ENCODE data around the gene PCDHGA6.
"Not testable (repeated sequence)": the region's sequence is repeated elsewhere in the genome, so short reads cannot be mapped to it uniquely, and the experiment has no call there.

PCDHGA6 gene

DNA sequence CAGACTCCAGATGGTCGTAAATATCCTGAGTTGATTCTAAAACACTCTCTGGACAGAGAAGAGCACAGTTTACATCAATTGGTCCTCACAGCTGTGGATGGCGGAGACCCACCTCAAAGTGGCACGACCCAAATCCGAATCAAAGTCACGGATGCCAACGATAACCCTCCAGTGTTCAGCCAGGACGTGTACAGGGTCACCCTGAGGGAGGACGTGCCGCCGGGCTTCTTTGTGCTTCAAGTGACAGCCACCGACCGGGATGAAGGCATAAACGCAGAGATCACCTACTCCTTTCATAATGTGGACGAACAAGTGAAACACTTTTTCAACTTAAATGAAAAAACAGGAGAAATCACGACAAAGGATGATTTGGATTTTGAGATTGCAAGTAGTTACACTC, 13.0 kb upstream of the PCDHGA6 start:
- peaks cover 91% of the 10 kb centered on the region for H3K27me3 ChIP-seq (ENCODE audit: insufficient read depth, low read length)
- H3K36me3 ChIP-seq (ENCODE audit: insufficient read depth, low read length), result no peaks in the 10 kb centered on the region
- H3K4me3 ChIP-seq (ENCODE audit: low read depth, low read length), result no peak overlapping the region
- H3K4me1 ChIP-seq (ENCODE audit: control insufficient read depth, insufficient read depth, low read length, unreplicated experiment), result no peaks in the 10 kb centered on the region
- no peaks in the 10 kb centered on the region for H3K79me2 ChIP-seq (ENCODE audit: control insufficient read depth, insufficient read depth, low read length, unreplicated experiment)
- no peak overlapping the region for H3K27ac ChIP-seq (ENCODE audit: low read depth, low read length)
- no peak overlapping the region for H2AFZ ChIP-seq (ENCODE audit: low read length, unreplicated experiment)

DNA sequence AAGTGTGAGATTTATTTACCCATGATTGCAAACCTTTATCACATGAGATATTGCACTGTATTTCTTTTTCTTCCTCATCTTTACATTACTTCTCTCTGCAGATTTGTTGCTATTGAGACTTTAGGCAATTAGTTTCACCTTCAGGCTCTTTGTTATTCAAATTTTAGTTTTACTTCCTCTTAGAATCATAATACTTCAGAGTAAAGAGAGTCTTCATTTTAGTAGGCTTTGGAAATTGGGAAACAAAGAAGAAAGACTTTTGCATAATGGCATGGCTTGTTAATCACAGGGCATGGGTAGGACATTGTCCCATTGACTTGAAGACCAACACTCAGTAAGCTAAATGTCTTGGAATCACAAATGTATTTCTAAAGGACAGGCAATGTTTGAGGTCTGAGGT, 11.0 kb upstream of the PCDHGA6 start:
- Histone ChIP-seq H2AFZ (ENCODE audit: low read length, unreplicated experiment) (no peak overlapping the region), H3K4me3 (ENCODE audit: low read depth, low read length) (no peak overlapping the region), H3K36me3 (ENCODE audit: insufficient read depth, low read length) (no peaks in the 10 kb centered on the region), H3K79me2 (ENCODE audit: control insufficient read depth, insufficient read depth, low read length, unreplicated experiment) (no peaks in the 10 kb centered on the region), H3K27me3 (ENCODE audit: insufficient read depth, low read length) (peaks cover 88% of the 10 kb centered on the region), H3K27ac (ENCODE audit: low read depth, low read length) (no peak overlapping the region), H3K4me1 (ENCODE audit: control insufficient read depth, insufficient read depth, low read length, unreplicated experiment) (no peaks in the 10 kb centered on the region)

DNA sequence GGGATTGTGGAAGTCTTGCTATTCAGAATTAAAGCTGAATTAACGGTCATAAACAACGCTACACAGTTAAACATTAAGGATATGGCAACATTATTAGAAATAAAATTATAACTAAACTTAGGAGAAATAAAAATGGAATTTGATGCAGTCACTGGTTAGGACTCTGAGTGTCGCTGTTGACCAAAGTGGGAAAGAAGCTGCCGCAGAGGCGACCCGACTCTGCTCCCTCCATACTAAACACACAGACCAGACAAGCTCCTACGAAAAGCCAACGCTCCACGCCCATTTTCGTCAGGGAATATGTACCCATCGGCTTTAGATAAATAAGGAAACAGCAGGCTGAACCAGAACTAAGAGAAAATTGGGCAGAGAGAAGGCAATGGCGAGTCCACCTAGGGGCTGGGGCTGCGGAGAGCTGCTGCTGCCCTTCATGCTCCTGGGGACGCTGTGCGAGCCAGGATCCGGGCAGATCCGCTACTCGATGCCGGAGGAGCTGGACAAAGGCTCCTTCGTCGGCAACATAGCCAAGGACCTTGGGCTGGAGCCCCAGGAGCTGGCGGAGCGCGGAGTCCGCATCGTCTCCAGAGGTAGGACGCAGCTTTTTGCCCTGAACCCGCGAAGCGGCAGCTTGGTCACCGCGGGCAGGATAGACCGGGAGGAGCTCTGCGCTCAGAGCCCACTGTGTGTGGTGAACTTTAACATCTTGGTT, 9.6 kb upstream of the PCDHGA6 start, which contains the start of gene PCDHGA5:
Gene PCDHGA5 (plus strand): TSS at position 211 of the 709 bp plus-strand sequence. CDS start 169 bp downstream, at position 380.
- Histone ChIP-seq H2AFZ (ENCODE audit: low read length, unreplicated experiment) (no peak within 1 kb of the TSS), H3K27me3 (ENCODE audit: insufficient read depth, low read length) (peaks cover 88% of the 10 kb centered on the region), H3K27ac (ENCODE audit: low read depth, low read length) (no peak within 1 kb of the TSS), H3K4me1 (ENCODE audit: control insufficient read depth, insufficient read depth, low read length, unreplicated experiment) (no peaks in the 10 kb centered on the region), H3K4me3 (ENCODE audit: low read depth, low read length) (peak within 1 kb of the TSS; percentile 48; the same call in 1 of the 2 replicates), H3K79me2 (ENCODE audit: control insufficient read depth, insufficient read depth, low read length, unreplicated experiment) (no peaks in the 10 kb centered on the region), H3K36me3 (ENCODE audit: insufficient read depth, low read length) (no peaks in the 10 kb centered on the region)

DNA sequence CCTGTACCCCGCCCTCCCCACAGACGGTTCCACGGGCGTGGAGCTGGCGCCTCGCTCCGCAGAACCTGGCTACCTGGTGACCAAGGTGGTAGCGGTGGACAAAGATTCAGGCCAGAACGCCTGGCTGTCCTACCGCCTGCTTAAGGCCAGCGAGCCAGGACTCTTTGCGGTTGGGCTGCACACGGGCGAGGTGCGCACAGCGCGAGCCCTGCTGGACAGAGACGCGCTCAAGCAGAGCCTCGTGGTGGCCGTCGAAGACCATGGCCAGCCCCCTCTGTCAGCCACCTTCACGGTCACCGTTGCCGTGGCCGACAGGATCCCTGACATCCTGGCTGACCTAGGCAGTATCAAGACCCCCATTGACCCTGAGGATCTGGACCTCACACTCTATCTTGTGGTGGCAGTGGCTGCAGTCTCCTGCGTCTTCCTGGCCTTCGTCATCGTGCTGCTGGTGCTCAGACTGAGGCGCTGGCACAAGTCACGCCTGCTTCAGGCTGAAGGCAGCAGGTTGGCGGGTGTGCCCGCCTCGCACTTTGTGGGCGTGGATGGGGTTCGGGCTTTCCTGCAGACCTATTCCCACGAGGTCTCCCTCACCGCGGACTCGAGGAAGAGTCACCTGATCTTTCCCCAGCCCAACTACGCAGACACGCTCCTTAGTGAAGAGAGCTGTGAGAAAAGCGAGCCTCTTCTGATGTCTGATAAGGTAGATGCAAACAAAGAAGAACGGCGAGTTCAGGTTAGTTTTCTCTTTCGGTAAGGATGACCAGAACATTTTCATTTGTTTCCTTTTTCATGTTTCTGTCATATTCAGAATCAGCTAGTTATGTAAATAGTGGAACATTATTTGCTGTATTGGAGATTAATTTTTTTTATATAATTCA, 7.4 kb upstream of the PCDHGA6 start:
- H3K79me2 ChIP-seq (ENCODE audit: control insufficient read depth, insufficient read depth, low read length, unreplicated experiment), result no peaks in the 10 kb centered on the region
- H3K4me3 ChIP-seq (ENCODE audit: low read depth, low read length), result no peak overlapping the region
- H2AFZ ChIP-seq (ENCODE audit: low read length, unreplicated experiment), result no peak overlapping the region

DNA sequence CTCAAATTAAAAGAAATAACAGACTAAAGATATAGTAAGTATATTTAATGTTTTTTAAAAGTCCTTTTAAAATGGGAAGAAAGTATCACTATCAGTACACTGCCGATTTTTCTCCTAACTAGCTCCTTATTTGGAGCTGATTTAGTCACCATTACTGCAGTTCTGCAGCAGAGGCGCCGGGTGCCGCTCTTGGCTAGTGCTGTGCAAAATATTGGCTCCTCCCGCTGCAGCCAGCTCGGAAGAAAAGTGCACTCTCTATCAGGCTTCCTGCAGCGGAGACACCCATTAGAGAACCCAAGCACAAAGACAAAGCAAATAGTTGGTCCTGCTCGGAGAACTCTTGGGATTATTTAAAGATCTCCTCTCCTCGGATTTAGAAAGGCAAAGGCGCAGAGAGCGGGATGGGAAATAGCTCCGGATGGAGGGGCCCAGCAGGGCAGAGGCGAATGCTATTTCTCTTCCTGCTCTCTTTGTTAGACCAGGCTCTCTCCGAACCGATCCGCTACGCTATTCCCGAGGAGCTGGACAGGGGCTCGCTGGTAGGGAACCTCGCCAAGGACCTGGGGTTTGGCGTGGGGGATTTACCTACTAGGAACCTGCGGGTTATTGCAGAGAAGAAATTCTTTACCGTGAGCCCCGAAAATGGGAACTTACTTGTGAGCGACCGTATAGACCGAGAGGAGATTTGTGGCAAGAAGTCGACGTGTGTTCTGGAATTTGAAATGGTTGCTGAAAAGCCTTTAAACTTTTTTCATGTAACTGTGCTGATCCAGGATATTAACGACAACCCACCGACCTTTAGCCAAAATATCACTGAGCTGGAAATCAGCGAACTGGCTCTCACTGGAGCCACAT, 3.5 kb upstream of the PCDHGA6 start, which contains the start of gene PCDHGB3:
Gene PCDHGB3 (plus strand): TSS at position 249 of the 855 bp plus-strand sequence. CDS start 153 bp downstream, at position 402.
- H3K79me2 ChIP-seq (ENCODE audit: control insufficient read depth, insufficient read depth, low read length, unreplicated experiment), result no peaks in the 10 kb centered on the region
- H3K27ac ChIP-seq (ENCODE audit: low read depth, low read length), result no peak within 1 kb of the TSS
- peaks cover 91% of the 10 kb centered on the region for H3K27me3 ChIP-seq (ENCODE audit: insufficient read depth, low read length)
- H3K36me3 ChIP-seq (ENCODE audit: insufficient read depth, low read length), result no peaks in the 10 kb centered on the region
- peak within 1 kb of the TSS; percentile 67 for H3K4me3 ChIP-seq (ENCODE audit: low read depth, low read length)
- peak within 1 kb of the TSS; percentile 59 for H2AFZ ChIP-seq (ENCODE audit: low read length, unreplicated experiment)
- no peaks in the 10 kb centered on the region for H3K4me1 ChIP-seq (ENCODE audit: control insufficient read depth, insufficient read depth, low read length, unreplicated experiment)

More for the DNA sequence above, 7.4 kb upstream of the PCDHGA6 start:
- Histone ChIP-seq H3K27ac (ENCODE audit: low read depth, low read length) (no peak overlapping the region), H3K27me3 (ENCODE audit: insufficient read depth, low read length) (peaks cover 88% of the 10 kb centered on the region), H3K36me3 (ENCODE audit: insufficient read depth, low read length) (no peaks in the 10 kb centered on the region), H3K4me1 (ENCODE audit: control insufficient read depth, insufficient read depth, low read length, unreplicated experiment) (no peaks in the 10 kb centered on the region)

DNA sequence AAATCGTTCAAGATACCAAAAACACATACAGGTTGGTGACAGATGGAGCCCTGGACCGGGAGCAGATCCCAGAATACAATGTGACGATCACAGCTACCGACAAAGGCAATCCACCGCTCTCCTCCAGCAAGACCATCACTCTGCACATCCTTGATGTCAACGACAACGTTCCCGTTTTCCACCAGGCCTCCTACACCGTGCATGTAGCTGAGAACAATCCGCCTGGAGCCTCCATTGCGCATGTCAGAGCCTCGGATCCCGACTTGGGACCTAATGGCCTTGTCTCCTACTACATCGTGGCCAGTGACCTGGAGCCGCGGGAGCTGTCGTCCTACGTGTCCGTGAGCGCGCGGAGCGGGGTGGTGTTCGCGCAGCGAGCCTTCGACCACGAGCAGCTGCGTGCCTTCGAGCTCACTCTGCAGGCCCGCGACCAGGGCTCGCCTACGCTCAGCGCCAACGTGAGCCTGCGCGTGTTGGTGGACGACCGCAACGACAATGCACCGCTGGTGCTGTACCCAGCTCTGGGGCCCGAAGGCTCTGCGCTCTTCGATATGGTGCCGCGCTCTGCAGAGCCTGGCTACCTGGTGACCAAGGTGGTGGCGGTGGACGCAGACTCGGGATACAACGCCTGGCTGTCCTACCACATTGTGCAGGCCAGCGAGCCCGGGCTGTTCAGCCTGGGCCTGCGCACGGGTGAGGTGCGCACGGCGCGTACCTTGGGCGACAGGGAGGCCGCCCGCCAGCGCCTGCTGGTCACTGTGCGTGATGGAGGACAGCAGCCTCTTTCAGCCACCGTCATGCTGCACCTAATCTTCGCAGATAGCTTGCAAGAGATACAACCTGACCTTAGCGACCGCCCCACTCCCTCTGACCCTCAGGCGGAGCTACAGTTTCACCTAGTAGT, 1.9 kb upstream of the PCDHGA6 start:
- H3K27ac ChIP-seq (ENCODE audit: low read depth, low read length), result no peak overlapping the region
- H3K79me2 ChIP-seq (ENCODE audit: control insufficient read depth, insufficient read depth, low read length, unreplicated experiment), result no peaks in the 10 kb centered on the region
- no peaks in the 10 kb centered on the region for H3K4me1 ChIP-seq (ENCODE audit: control insufficient read depth, insufficient read depth, low read length, unreplicated experiment)
- H3K27me3 ChIP-seq (ENCODE audit: insufficient read depth, low read length), result peaks cover 77% of the 10 kb centered on the region
- no peak overlapping the region for H2AFZ ChIP-seq (ENCODE audit: low read length, unreplicated experiment)
- H3K4me3 ChIP-seq (ENCODE audit: low read depth, low read length), result no peak overlapping the region
- no peaks in the 10 kb centered on the region for H3K36me3 ChIP-seq (ENCODE audit: insufficient read depth, low read length)

DNA sequence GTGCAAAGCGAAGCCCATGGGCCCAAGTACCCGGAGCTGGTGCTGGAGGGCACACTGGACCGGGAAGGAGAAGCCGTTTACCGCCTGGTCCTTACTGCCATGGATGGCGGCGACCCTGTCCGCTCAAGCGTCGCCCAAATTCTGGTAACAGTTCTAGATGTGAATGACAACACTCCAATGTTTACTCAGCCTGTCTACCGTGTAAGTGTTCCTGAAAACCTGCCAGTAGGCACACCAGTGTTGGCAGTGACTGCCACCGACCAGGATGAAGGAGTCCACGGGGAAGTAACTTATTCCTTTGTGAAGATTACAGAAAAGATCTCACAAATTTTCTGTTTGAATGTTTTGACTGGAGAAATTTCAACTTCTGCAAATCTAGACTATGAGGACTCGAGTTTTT, 936 bp downstream of the PCDHGA6 start:
- Histone ChIP-seq H3K36me3 (ENCODE audit: insufficient read depth, low read length) (no peaks in the 10 kb centered on the region), H2AFZ (ENCODE audit: low read length, unreplicated experiment) (no peak overlapping the region), H3K27me3 (ENCODE audit: insufficient read depth, low read length) (peaks cover 74% of the 10 kb centered on the region), H3K27ac (ENCODE audit: low read depth, low read length) (no peak overlapping the region), H3K4me3 (ENCODE audit: low read depth, low read length) (peak overlapping the region; percentile 67; the same call in 1 of the 2 replicates), H3K4me1 (ENCODE audit: control insufficient read depth, insufficient read depth, low read length, unreplicated experiment) (no peaks in the 10 kb centered on the region), H3K79me2 (ENCODE audit: control insufficient read depth, insufficient read depth, low read length, unreplicated experiment) (no peaks in the 10 kb centered on the region)

DNA sequence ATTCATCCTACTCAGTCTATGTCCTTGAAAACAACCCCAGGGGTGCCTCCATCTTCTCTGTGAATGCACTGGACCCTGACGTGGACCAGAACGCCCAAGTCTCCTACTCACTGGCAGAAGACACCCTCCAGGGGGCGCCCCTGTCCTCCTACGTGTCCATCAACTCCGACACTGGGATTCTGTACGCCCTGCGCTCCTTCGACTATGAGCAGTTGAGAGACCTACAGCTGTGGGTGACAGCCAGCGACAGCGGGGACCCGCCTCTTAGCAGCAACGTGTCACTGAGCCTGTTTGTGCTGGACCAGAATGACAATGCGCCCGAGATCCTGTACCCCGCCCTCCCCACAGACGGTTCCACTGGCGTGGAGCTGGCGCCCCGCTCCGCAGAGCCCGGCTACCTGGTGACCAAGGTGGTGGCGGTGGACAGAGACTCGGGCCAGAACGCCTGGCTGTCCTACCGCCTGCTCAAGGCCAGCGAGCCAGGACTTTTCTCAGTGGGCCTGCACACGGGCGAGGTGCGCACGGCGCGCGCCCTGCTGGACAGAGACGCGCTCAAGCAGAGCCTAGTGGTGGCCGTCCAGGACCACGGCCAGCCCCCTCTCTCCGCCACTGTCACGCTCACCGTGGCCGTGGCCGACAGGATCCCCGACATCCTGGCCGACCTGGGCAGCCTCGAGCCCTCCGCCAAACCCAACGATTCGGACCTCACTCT, 1.9 kb downstream of the PCDHGA6 start:
- not testable (repeated sequence) for H3K4me3 ChIP-seq (ENCODE audit: low read depth, low read length); H3K27ac ChIP-seq (ENCODE audit: low read depth, low read length); H3K36me3 ChIP-seq (ENCODE audit: insufficient read depth, low read length); H3K79me2 ChIP-seq (ENCODE audit: control insufficient read depth, insufficient read depth, low read length, unreplicated experiment); H2AFZ ChIP-seq (ENCODE audit: low read length, unreplicated experiment); H3K4me1 ChIP-seq (ENCODE audit: control insufficient read depth, insufficient read depth, low read length, unreplicated experiment)
- H3K27me3 ChIP-seq (ENCODE audit: insufficient read depth, low read length), result peaks cover 74% of the 10 kb centered on the region

DNA sequence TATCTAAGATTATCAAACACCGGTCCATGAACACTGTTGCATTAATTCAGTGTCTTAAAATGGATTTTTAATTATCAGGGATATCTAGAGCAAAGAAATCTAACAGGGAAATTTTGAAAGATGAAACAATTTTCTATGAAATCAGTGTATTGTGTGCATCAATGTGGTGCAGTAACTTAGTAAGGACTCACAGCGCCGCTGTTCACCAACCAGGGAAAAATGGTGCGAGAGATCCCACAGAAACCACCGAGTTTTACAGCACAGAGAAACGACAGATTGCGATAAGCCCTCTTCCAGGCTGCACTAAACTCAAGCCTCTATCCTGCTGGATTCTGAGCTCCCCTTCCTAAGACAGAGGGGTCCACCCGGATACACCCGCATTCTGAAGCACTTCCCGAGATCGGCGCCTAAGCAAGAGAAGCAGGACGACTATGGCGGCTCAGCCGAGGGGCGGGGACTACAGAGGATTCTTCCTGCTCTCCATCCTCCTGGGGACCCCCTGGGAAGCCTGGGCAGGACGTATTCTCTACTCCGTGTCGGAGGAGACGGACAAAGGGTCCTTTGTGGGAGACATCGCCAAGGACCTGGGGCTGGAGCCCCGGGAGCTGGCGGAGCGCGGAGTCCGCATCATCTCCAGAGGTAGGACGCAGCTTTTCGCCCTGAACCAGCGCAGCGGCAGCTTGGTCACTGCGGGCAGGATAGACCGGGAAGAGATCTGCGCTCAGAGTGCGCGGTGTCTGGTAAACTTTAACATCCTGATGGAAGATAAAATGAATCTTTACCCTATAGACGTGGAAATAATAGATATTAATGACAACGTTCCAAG, 9.0 kb downstream of the PCDHGA6 start, which contains the start of gene PCDHGA7:
Gene PCDHGA7 (plus strand): TSS at position 274 of the 826 bp plus-strand sequence. CDS start 158 bp downstream, at position 432.
- Histone ChIP-seq H3K27ac (ENCODE audit: low read depth, low read length) (no peak within 1 kb of the TSS), H3K27me3 (ENCODE audit: insufficient read depth, low read length) (peaks cover 80% of the 10 kb centered on the region), H2AFZ (ENCODE audit: low read length, unreplicated experiment) (no peak within 1 kb of the TSS), H3K4me1 (ENCODE audit: control insufficient read depth, insufficient read depth, low read length, unreplicated experiment) (no peaks in the 10 kb centered on the region), H3K79me2 (ENCODE audit: control insufficient read depth, insufficient read depth, low read length, unreplicated experiment) (no peaks in the 10 kb centered on the region), H3K4me3 (ENCODE audit: low read depth, low read length) (peak within 1 kb of the TSS; percentile 67), H3K36me3 (ENCODE audit: insufficient read depth, low read length) (no peaks in the 10 kb centered on the region)
